Activated CD8-positive, alpha-beta memory T cell treated with anti-CD3 and anti-CD28 coated beads for 24 hours (primary cell): Measurements from ENCODE around the gene HJURP.
A peak's percentile ranks its signal among the peaks of the same experiment; 100 is the strongest.

ENCODE experiments used
- DNase-seq: peaks from one replicate; pipeline ENCODE4 v3.0.0-alpha.2; 2020

Gene HJURP

GRCh38 chr2:233813236-233814055, 40.9 kb downstream of the HJURP start:
- DNase-seq: peak; percentile 32

- DNase-seq: peak; percentile 30
Measured at GRCh38 chr2:233811732-233812131, 42.6 kb downstream of the HJURP start.

- DNase-seq: no peak
Measured at GRCh38 chr2:233811087-233811486, 43.2 kb downstream of the HJURP start.

GRCh38 chr2:233810385-233810784, 44.0 kb downstream of the HJURP start:
- peak; percentile 35 for DNase-seq

- DNase-seq: peak; percentile 35
Measured at GRCh38 chr2:233807966-233808935, 46.1 kb downstream of the HJURP start.

GRCh38 chr2:233807215-233807865, 47.0 kb downstream of the HJURP start:
- DNase-seq: peak; percentile 38

- DNase-seq: peak; percentile 41
Measured at GRCh38 chr2:233803994-233804393, 50.3 kb downstream of the HJURP start.

GRCh38 chr2:233803292-233803911, 50.9 kb downstream of the HJURP start:
- DNase-seq: peak; percentile 42

- peak; percentile 38 for DNase-seq
Measured at GRCh38 chr2:233802132-233802815, 52.1 kb downstream of the HJURP start.

GRCh38 chr2:233801357-233802131, 52.8 kb downstream of the HJURP start:
- DNase-seq: peak; percentile 49

GRCh38 chr2:233800208-233800607, 54.1 kb downstream of the HJURP start:
- DNase-seq: peak; percentile 40

- DNase-seq: peak; percentile 37
Measured at GRCh38 chr2:233799716-233800115, 54.6 kb downstream of the HJURP start.

GRCh38 chr2:233799087-233799665, 55.2 kb downstream of the HJURP start:
- peak; percentile 42 for DNase-seq

- DNase-seq: peak; percentile 46
Measured at GRCh38 chr2:233798335-233799086, 55.8 kb downstream of the HJURP start.

- peak; percentile 17 for DNase-seq
Measured at GRCh38 chr2:233796254-233796653, 58.1 kb downstream of the HJURP start.

- no peak for DNase-seq
Measured at GRCh38 chr2:233795735-233796171, 58.6 kb downstream of the HJURP start.

GRCh38 chr2:233794128-233794658, 60.1 kb downstream of the HJURP start:
- DNase-seq: no peak

- DNase-seq: peak; percentile 41
Measured at GRCh38 chr2:233793465-233794127, 60.7 kb downstream of the HJURP start.

GRCh38 chr2:233792720-233793119, 61.6 kb downstream of the HJURP start:
- peak; percentile 40 for DNase-seq
